Left lung (tissue), 10 donors: Measurements from ENCODE around the gene RPL13. TPM values are rescaled to one million over a fixed set of nuclear protein-coding genes. Genes with fewer than 3 reads are reported as not detected.

Experiments
- ATAC-seq: fragments of 200-7000 bp; cut with Tn5 transposase; one replicate; pipeline ENCODE4 v1.9.1; 2020; ENCODE audit warnings: moderate library complexity
- DNase-seq, 4 donors: peaks; one replicate each; pipeline ENCODE4 v3.0.0-alpha.2; 2013 to 2020
- H3K27ac ChIP-seq, 2 donors: fragments of 200-600 bp; sonication (generic) in 1 of 2; one replicate each; pipeline versions ENCODE4 v1.5.0 to v1.8.0; 2020 to 2021
- H3K27me3 ChIP-seq, 2 donors: fragments of 200-600 bp; sonication (generic) in 1 of 2; one replicate each; pipeline versions ENCODE4 v1.5.0 to v1.8.0; 2020 to 2021
- H3K36me3 ChIP-seq, 2 donors: fragments of 200-600 bp; sonication (generic) in 1 of 2; one replicate each; pipeline versions ENCODE4 v1.5.0 to v1.8.0; 2020 to 2021
- H3K4me1 ChIP-seq, 2 donors: fragments of 200-600 bp; one replicate each; pipeline ENCODE4 v1.8.0; 2021
- H3K4me3 ChIP-seq, 2 donors: fragments of 200-600 bp; sonication (generic) in 1 of 2; one replicate each; pipeline versions ENCODE4 v1.5.0 to v1.8.0; 2020 to 2021; ENCODE audit warnings: mild to moderate bottlenecking in 1 of 2
- H3K9me3 ChIP-seq, 2 donors: fragments of 200-600 bp; sonication (generic) in 1 of 2; one replicate each; pipeline versions ENCODE4 v1.5.0 to v1.8.0; 2020 to 2021
- intact Hi-C, 2 donors: fragments of 100-400 bp; cut with DNase I; formaldehyde crosslinking; loops; one replicate each; pipeline versions ENCODE4 v1.11.2 to v1.14.2; 2022
- polyA plus RNA-seq, 6 donors: library from polyadenylated mRNA; unstranded; fragments of 120-200 nt; gene quantifications; one replicate each; pipeline ENCODE4 v1.2.1, GENCODE V29; 2013; ENCODE audit not compliant: insufficient read length in 6 of 6
- total RNA-seq, 2 donors: library from RNA; stranded (reverse); fragmentation: NEBNext Ultra II Directional; extraction: Animal tissue kit (Norgen Biotek cat#: 25700); gene quantifications; one replicate each; pipeline ENCODE4 v1.2.1, GENCODE V29; 2021
- TF ChIP-seq, protein P1 (sequence below), 2 donors: fragments of 200-600 bp; sonication (generic) in 1 of 2; IDR thresholded peaks; one replicate each; pipeline versions ENCODE4 v1.5.0 to v1.8.0; 2021; ENCODE audit warnings: antibody characterized with exemption in 2 of 2
- donor health status: DM: no; HTN: yes; CAD: no.
- donor health status: DM: no; HTN: no; CAD: no.

RPL13 gene
- total and polyA plus RNA-seq, 8 donors, result 1,639 to 3,194 (median 2,418) TPM

DNA sequence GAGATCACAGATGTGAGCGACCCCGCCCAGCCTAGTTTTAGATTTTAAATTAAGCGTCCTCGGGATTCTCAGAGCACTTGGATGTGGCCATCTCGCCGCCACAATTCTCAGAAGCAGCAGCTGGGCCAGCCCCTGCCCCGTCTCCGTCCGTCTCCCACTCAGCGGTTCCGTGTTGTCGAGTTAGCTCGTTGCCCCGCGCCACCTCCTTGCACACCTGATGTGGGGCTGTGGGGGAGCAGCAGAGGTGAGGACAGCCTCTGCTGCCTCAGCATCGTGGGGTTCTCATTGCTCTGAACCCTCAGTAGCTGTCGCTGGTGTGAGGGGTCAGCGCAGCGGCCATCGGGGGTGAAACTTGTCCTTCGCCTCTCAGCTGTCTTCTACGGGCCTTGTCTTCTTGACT lies 8.2 kb upstream of the RPL13 start:
- Histone ChIP-seq H3K36me3 (peaks cover 0 to 98% of the 10 kb centered on the region in 2 donors), H3K27ac (no peak overlapping the region), H3K4me1 (peaks cover 0 to 5% of the 10 kb centered on the region in 2 donors), H3K9me3 (no peaks in the 10 kb centered on the region), H3K27me3 (no peaks in the 10 kb centered on the region), H3K4me3 (no peak overlapping the region)
- no peak for DNase-seq
- intact Hi-C loops, result loop anchor here in 1 of 2 donors (10.0 kb wide), 1 partner anchor 218 kb away; no protein-coding TSS in a partner anchor
- ATAC-seq, result no peak
- TF ChIP-seq, protein P1, sequence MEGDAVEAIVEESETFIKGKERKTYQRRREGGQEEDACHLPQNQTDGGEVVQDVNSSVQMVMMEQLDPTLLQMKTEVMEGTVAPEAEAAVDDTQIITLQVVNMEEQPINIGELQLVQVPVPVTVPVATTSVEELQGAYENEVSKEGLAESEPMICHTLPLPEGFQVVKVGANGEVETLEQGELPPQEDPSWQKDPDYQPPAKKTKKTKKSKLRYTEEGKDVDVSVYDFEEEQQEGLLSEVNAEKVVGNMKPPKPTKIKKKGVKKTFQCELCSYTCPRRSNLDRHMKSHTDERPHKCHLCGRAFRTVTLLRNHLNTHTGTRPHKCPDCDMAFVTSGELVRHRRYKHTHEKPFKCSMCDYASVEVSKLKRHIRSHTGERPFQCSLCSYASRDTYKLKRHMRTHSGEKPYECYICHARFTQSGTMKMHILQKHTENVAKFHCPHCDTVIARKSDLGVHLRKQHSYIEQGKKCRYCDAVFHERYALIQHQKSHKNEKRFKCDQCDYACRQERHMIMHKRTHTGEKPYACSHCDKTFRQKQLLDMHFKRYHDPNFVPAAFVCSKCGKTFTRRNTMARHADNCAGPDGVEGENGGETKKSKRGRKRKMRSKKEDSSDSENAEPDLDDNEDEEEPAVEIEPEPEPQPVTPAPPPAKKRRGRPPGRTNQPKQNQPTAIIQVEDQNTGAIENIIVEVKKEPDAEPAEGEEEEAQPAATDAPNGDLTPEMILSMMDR (IDR thresholded peaks at IDR 0.05), result no peak

DNA sequence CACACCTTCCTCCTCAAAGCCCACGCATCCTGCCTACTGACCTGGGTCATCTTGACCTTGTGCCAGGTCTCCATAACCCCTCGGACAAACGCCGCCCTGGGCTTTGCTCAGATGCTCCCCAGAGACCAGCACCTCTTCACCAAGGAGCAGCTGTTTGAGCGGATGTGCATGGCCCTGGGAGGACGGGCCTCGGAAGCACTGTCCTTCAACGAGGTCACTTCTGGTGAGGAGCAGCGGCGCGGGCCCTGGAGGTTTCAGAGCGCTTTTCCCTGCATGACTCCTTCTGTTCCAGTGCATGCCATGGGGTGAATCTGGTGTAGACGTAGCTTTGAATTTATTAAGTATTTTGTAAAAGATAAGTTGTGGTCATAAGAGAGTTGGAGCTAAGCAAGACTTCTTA lies 7.6 kb upstream of the RPL13 start:
- Histone ChIP-seq H3K27ac (no peak overlapping the region), H3K9me3 (no peaks in the 10 kb centered on the region), H3K4me3 (no peak overlapping the region), H3K27me3 (no peaks in the 10 kb centered on the region), H3K36me3 (peaks cover 0 to 95% of the 10 kb centered on the region in 2 donors), H3K4me1 (peaks cover 0 to 11% of the 10 kb centered on the region in 2 donors)
- intact Hi-C loops, result loop anchor here in 1 of 2 donors (10.0 kb wide), 1 partner anchor 218 kb away; no protein-coding TSS in a partner anchor
- TF ChIP-seq, protein P1 (IDR thresholded peaks at IDR 0.05), result no peak
- no peak for ATAC-seq
- DNase-seq, result no peak

DNA sequence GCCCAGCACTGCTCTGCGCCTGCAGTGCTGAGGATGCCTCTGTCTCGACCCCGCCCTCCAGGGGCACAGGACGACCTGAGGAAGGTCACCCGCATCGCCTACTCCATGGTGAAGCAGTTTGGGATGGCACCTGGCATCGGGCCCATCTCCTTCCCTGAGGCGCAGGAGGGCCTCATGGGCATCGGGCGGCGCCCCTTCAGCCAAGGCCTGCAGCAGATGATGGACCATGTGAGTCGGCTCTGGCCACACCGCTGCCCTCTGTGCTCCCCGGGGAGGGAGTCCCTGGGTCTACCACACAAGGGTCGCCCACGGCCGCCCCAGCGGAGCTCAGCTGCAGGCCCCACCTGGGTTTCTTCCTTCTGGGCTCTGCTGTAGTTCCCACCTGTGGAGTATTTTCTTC lies 6.7 kb upstream of the RPL13 start:
- H3K27me3 ChIP-seq, result no peaks in the 10 kb centered on the region
- TF ChIP-seq, protein P1 (IDR thresholded peaks at IDR 0.05), result no peak
- H3K27ac ChIP-seq, result no peak overlapping the region
- DNase-seq, result no peak
- H3K9me3 ChIP-seq, result no peaks in the 10 kb centered on the region
- peaks cover 0 to 87% of the 10 kb centered on the region in 2 donors for H3K36me3 ChIP-seq
- no peak overlapping the region for H3K4me3 ChIP-seq
- peaks cover 0 to 18% of the 10 kb centered on the region in 2 donors for H3K4me1 ChIP-seq
- no peak for ATAC-seq
- intact Hi-C loops, result loop anchor here in 1 of 2 donors (10.0 kb wide), 1 partner anchor 219 kb away; no protein-coding TSS in a partner anchor

DNA sequence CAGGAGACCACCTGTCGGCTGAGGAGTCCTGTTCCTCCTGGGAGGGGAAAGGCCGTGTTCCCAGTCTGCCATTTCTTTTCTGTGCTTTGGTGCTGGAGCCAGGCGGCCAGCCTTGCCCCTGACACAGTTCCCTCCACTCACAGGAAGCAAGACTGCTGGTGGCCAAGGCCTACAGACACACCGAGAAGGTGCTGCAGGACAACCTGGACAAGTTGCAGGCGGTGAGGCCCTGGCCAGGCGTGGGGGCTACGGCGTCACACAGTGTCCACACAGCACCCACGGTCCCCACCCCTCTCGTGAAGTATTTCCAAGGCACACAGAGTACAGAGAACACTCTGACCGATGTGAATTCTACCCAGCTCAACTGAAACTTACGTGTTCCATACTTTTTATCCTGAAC lies 6.1 kb upstream of the RPL13 start:
- intact Hi-C loops, result loop anchor here in 1 of 2 donors (10.0 kb wide), 1 partner anchor 220 kb away; no protein-coding TSS in a partner anchor
- Histone ChIP-seq H3K36me3 (peaks cover 0 to 81% of the 10 kb centered on the region in 2 donors), H3K27me3 (no peaks in the 10 kb centered on the region), H3K4me1 (peaks cover 0 to 24% of the 10 kb centered on the region in 2 donors), H3K4me3 (no peak overlapping the region), H3K9me3 (no peaks in the 10 kb centered on the region), H3K27ac (no peak overlapping the region)
- TF ChIP-seq, protein P1 (IDR thresholded peaks at IDR 0.05), result no peak
- DNase-seq, result no peak
- no peak for ATAC-seq

DNA sequence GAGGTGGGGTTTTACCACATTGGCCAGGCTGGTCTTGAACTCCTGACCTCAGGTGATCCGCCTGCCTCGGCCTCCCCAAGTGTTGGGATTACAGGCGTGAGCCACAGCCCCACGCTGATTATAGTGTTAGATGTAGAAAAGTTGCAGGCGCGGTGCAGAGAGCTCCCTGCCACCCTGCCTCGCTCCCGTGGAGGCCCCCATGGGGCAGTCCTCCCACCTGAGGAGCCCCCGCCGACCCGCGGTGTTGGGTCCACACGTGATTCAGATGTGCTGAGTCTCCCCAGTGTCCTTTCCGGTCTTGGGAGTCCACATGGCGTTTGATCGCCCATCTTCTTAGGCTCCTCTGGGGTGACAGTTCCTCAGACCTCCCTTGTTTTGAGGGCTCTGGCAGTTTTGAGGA lies 5.2 kb upstream of the RPL13 start:
- Histone ChIP-seq H3K4me3 (no peak overlapping the region), H3K4me1 (peaks cover 0 to 29% of the 10 kb centered on the region in 2 donors), H3K36me3 (peaks cover 0 to 72% of the 10 kb centered on the region in 2 donors), H3K9me3 (no peaks in the 10 kb centered on the region), H3K27ac (no peak overlapping the region), H3K27me3 (no peaks in the 10 kb centered on the region)
- TF ChIP-seq, protein P1 (IDR thresholded peaks at IDR 0.05), result no peak
- intact Hi-C loops, result loop anchor here in 1 of 2 donors (10.0 kb wide), 1 partner anchor 220 kb away; no protein-coding TSS in a partner anchor
- DNase-seq, result no peak
- no peak for ATAC-seq
